HepG2 (cell line): ENCODE data around the gene PPP2R5B. TPM values are rescaled to one million over a fixed set of nuclear protein-coding genes. Genes with fewer than 3 reads are reported as not detected.
A peak's percentile ranks its signal among the peaks of the same experiment; 100 is the strongest.

Experiments used
- CBX1 ChIP-seq: IDR thresholded peaks from one replicate; pipeline ENCODE4 v1.6.1; 2016; ENCODE audit warnings: antibody characterized with exemption, low read depth
- GFI1 ChIP-seq: sonication (generic); formaldehyde crosslinking; IDR thresholded peaks from 2 replicates; pipeline ENCODE4 v1.5.0; 2020; ENCODE audit warnings: missing genetic modification reagents, mild to moderate bottlenecking, borderline replicate concordance
- GZF1 ChIP-seq: sonication (generic); formaldehyde crosslinking; IDR thresholded peaks from 2 replicates; pipeline ENCODE4 v1.5.1; 2020; ENCODE audit warnings: mild to moderate bottlenecking, missing genetic modification reagents
- HES4 ChIP-seq: sonication (generic); formaldehyde crosslinking; IDR thresholded peaks from 2 replicates; pipeline ENCODE4 v1.9.0; 2021; ENCODE audit warnings: mild to moderate bottlenecking, missing genetic modification reagents, borderline replicate concordance
- NR2F1 ChIP-seq, 2 experiments: fragments of 450-650 bp in 1 of 2; formaldehyde crosslinking in 1 of 2; IDR thresholded peaks; 2 replicates each; pipeline versions ENCODE4 v1.5.0 to v1.6.1; 2016 to 2020; ENCODE audit warnings: mild to moderate bottlenecking in 1 of 2, missing compliant biosample characterization in 1 of 2, missing genetic modification reagents in 1 of 2, moderate library complexity in 1 of 2
- RCOR2 ChIP-seq: IDR thresholded peaks from 2 replicates; pipeline ENCODE4 v1.6.1; 2016; ENCODE audit warnings: missing biosample characterization, missing genetic modification reagents
- TBX2 ChIP-seq: sonication (generic); formaldehyde crosslinking; IDR thresholded peaks from 2 replicates; pipeline ENCODE4 v1.5.0; 2020; ENCODE audit warnings: missing genetic modification reagents, mild to moderate bottlenecking, borderline replicate concordance
- TEAD3 ChIP-seq: optimal IDR thresholded peaks from 2 replicates; pipeline ENCODE3; 2016; ENCODE audit warnings: borderline replicate concordance
- ZBTB1 ChIP-seq: sonication (generic); formaldehyde crosslinking; IDR thresholded peaks from 2 replicates; pipeline ENCODE4 v1.4.0; 2020; ENCODE audit warnings: missing genetic modification reagents, borderline replicate concordance
- ZNF160 ChIP-seq: sonication (generic); formaldehyde crosslinking; IDR thresholded peaks from 2 replicates; pipeline ENCODE4 v1.8.0; 2022; ENCODE audit warnings: mild to moderate bottlenecking, inconsistent platforms, missing genetic modification reagents
- ZNF274 ChIP-seq: sonication (generic); formaldehyde crosslinking; IDR thresholded peaks from 2 replicates; pipeline ENCODE4 v1.5.1; 2020; ENCODE audit warnings: mild to moderate bottlenecking, missing genetic modification reagents
- ZNF317 ChIP-seq: sonication (generic); formaldehyde crosslinking; IDR thresholded peaks from 2 replicates; pipeline ENCODE4 v1.5.0; 2020; ENCODE audit warnings: mild to moderate bottlenecking, missing genetic modification reagents
- ZNF337 ChIP-seq: sonication (generic); formaldehyde crosslinking; IDR thresholded peaks from 2 replicates; pipeline ENCODE4 v1.5.1; 2020; ENCODE audit warnings: missing genetic modification reagents, low read depth, mild to moderate bottlenecking, borderline replicate concordance
- ZNF598 ChIP-seq: sonication (generic); formaldehyde crosslinking; IDR thresholded peaks from 2 replicates; pipeline ENCODE4 v1.5.1; 2020; ENCODE audit warnings: mild to moderate bottlenecking, missing genetic modification reagents, borderline replicate concordance
- ZNF713 ChIP-seq: sonication (generic); formaldehyde crosslinking; IDR thresholded peaks from 2 replicates; pipeline ENCODE4 v1.4.0; 2020; ENCODE audit warnings: mild to moderate bottlenecking, missing genetic modification reagents
- ZNF737 ChIP-seq: sonication (generic); formaldehyde crosslinking; IDR thresholded peaks from 2 replicates; pipeline ENCODE4 v1.5.0; 2020; ENCODE audit warnings: missing genetic modification reagents, mild to moderate bottlenecking, borderline replicate concordance
- polyA plus RNA-seq, 8 experiments: library from polyadenylated mRNA; depleted of rRNA in 3 of 8; stranded (reverse) in 7 of 8; unstranded in 1 of 8; fragments of >200 nt; fragmentation: Illumina TruSeq in 4 of 8; extraction: Trizol in 4 of 8; gene quantifications; 2 replicates each; pipeline versions ENCODE4 v1.2.1 to v1.2.3, GENCODE V29; 2011 to 2016; ENCODE audit warnings: low read depth in 4 of 8, missing spikeins in 1 of 8, mixed read lengths in 1 of 8; ENCODE audit not compliant: insufficient read depth in 1 of 8
- total RNA-seq, 5 experiments: library from RNA; depleted of rRNA; stranded (reverse); fragments of >200 nt; fragmentation: Illumina TruSeq; extraction: Trizol; gene quantifications; 2 replicates each; pipeline ENCODE4 v1.2.3, GENCODE V29; 2016; ENCODE audit warnings: low read depth in 1 of 5
- TF ChIP-seq, protein P1 (sequence below): sonication (generic); formaldehyde crosslinking; conservative IDR thresholded peaks from 2 replicates; pipeline ENCODE4 v1.8.0; 2022; ENCODE audit warnings: low read depth, missing genetic modification reagents
- TF ChIP-seq, protein P2 (sequence below): sonication (generic); formaldehyde crosslinking; IDR thresholded peaks from 2 replicates; pipeline ENCODE4 v1.9.0; 2022; ENCODE audit warnings: low read depth, missing genetic modification reagents
- TF ChIP-seq, protein P3 (sequence below): sonication (generic); formaldehyde crosslinking; conservative IDR thresholded peaks from 2 replicates; pipeline ENCODE4 v1.8.1; 2023; ENCODE audit warnings: missing genetic modification reagents
- TF ChIP-seq, protein P4 (sequence below): IDR thresholded peaks from 2 replicates; pipeline ENCODE4 v1.6.1; 2016; ENCODE audit warnings: low read depth, control low read depth

The PPP2R5B gene
- total and polyA plus RNA-seq, 2 of the 13 experiments (the other 11 are each of a cell fraction or from before 2014, with no cell fraction given): 2.3 to 8.3 TPM

DNA sequence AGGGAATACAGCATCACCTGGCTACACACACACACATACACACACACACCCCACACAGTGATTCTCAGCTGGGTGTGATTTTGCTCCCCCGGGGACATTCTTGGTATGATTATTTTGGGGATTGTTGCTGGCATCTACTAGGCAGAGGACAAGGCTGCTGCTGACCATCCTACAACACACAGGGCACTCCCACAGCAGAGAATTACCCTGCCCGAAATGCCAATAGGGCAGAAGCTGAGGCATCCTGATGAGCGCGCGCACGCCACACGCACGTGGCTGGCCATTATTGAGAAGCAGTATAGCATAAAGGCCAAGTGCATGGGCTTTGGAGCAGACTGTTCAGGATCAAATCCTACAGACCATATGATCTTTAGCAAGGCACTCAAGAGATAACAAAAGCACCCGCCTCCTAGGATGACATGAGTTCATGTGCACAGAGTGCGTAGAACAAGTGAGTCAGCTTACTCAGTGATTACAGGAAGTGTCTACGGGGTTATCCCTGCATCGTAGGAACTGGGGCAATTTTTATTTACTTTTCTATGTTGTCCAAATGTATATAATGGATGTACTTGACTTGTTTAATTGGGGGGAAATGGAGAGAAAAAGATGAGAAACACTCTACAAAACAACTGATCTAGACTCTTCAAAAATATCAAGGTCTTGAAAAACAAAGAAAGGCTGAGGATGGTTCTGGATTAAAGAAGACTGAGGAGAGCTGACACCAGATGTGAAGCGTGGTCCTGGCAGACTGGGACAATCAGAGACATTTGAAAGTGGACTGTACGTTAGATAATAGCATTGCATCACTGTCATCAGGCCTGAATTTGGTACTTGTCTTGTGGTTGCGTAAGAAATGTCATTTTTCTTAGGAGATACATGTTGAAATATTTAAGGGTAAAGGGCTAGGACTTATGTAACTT lies 38.9 kb upstream of the PPP2R5B start (continued):
- TF ChIP-seq, protein P1, sequence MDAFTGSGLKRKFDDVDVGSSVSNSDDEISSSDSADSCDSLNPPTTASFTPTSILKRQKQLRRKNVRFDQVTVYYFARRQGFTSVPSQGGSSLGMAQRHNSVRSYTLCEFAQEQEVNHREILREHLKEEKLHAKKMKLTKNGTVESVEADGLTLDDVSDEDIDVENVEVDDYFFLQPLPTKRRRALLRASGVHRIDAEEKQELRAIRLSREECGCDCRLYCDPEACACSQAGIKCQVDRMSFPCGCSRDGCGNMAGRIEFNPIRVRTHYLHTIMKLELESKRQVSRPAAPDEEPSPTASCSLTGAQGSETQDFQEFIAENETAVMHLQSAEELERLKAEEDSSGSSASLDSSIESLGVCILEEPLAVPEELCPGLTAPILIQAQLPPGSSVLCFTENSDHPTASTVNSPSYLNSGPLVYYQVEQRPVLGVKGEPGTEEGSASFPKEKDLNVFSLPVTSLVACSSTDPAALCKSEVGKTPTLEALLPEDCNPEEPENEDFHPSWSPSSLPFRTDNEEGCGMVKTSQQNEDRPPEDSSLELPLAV (CRISPR knock-in tag): no peak
- TF ChIP-seq, protein P2, sequence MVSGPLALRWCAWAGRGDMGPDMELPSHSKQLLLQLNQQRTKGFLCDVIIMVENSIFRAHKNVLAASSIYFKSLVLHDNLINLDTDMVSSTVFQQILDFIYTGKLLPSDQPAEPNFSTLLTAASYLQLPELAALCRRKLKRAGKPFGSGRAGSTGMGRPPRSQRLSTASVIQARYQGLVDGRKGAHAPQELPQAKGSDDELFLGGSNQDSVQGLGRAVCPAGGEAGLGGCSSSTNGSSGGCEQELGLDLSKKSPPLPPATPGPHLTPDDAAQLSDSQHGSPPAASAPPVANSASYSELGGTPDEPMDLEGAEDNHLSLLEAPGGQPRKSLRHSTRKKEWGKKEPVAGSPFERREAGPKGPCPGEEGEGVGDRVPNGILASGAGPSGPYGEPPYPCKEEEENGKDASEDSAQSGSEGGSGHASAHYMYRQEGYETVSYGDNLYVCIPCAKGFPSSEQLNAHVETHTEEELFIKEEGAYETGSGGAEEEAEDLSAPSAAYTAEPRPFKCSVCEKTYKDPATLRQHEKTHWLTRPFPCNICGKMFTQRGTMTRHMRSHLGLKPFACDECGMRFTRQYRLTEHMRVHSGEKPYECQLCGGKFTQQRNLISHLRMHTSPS (CRISPR knock-in tag): no peak; the same call in 1 of the 2 replicates
- TF ChIP-seq, protein P3, sequence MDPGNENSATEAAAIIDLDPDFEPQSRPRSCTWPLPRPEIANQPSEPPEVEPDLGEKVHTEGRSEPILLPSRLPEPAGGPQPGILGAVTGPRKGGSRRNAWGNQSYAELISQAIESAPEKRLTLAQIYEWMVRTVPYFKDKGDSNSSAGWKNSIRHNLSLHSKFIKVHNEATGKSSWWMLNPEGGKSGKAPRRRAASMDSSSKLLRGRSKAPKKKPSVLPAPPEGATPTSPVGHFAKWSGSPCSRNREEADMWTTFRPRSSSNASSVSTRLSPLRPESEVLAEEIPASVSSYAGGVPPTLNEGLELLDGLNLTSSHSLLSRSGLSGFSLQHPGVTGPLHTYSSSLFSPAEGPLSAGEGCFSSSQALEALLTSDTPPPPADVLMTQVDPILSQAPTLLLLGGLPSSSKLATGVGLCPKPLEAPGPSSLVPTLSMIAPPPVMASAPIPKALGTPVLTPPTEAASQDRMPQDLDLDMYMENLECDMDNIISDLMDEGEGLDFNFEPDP (CRISPR knock-in tag): no peak
- TF ChIP-seq CBX1: no peak
- TF ChIP-seq ZNF274 (CRISPR knock-in tag): no peak
- TF ChIP-seq ZNF737: no peak
- TF ChIP-seq GZF1 (CRISPR knock-in tag): no peak
- no peak for TF ChIP-seq ZNF713 (CRISPR knock-in tag)
- peak; percentile 47; the same call in 1 of the 2 replicates for TF ChIP-seq TBX2 (CRISPR knock-in tag)
- no peak for TF ChIP-seq ZNF598
- TF ChIP-seq RCOR2: 0 out of 2 replicates have a peak, but pooled peaks have one; percentile 53
- no peak for TF ChIP-seq ZNF160 (CRISPR knock-in tag)
- TF ChIP-seq HES4 (CRISPR knock-in tag): no peak
- TF ChIP-seq GFI1 (CRISPR knock-in tag): no peak
- TF ChIP-seq ZNF337: no peak
- no peak for TF ChIP-seq ZNF317 (CRISPR knock-in tag)
- TF ChIP-seq, protein P4, sequence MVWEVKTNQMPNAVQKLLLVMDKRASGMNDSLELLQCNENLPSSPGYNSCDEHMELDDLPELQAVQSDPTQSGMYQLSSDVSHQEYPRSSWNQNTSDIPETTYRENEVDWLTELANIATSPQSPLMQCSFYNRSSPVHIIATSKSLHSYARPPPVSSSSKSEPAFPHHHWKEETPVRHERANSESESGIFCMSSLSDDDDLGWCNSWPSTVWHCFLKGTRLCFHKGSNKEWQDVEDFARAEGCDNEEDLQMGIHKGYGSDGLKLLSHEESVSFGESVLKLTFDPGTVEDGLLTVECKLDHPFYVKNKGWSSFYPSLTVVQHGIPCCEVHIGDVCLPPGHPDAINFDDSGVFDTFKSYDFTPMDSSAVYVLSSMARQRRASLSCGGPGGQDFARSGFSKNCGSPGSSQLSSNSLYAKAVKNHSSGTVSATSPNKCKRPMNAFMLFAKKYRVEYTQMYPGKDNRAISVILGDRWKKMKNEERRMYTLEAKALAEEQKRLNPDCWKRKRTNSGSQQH (CRISPR knock-in tag): no peak
- TF ChIP-seq TEAD3 (CRISPR knock-in tag): peak; percentile 42
- no peak for TF ChIP-seq NR2F1 (CRISPR knock-in tag; IDR thresholded peaks at IDR 0.05)
- no peak for TF ChIP-seq ZBTB1 (CRISPR knock-in tag)
